GM21515 (cell line): Measurements from ENCODE around the gene BTBD17.

Experiments used
- ATAC-seq: cut with Tn5 transposase; IDR thresholded peaks from one replicate; pipeline ENCODE4 v1.9.1; 2021; ENCODE audit not compliant: unreplicated experiment

Gene BTBD17

GRCh38 chr17:74389084-74389753, 27.6 kb upstream of the BTBD17 start:
- ATAC-seq, result no peak

DNA sequence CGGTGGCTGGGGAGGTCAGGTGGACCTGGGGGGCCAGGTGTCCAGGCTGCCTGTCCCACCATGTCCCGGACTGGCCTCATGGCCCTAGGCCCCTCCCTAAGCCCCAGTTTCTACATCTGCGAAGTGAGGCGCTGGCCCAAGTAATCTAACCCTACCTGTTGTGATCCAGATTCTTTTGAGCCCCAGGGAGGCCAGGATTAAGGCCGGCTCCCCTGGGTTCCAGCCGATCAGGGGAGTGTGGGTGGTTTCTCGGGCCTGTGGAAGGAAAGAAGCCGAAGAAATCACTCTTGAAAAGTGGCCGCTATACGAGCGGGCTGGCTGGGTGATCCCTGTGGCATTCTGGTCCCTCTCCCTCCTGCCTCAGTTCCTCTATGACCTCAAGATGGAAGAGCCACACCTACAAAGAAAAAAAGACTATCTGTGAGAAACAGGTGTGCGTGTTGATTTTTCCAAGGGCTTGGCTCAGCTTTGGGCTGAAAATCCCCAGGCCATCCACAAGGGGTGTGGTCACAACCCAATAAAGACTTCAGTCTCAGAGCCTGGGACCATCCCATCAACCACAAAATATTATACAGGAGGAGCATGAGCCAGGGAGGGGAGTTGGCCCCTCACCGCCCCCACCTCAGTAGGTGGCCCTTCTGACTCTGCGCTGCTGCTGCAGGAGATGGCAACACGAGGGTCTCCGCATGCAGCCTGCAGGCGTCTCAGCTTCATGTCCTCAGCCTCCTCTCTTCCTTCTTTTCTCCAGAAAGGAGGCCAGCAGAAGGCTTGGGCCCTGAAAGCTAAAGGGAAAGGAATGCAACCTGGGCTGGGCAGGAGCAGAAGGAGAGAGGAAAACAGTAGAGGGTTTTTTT, 25.9 kb upstream of the BTBD17 start:
- no peak for ATAC-seq

DNA sequence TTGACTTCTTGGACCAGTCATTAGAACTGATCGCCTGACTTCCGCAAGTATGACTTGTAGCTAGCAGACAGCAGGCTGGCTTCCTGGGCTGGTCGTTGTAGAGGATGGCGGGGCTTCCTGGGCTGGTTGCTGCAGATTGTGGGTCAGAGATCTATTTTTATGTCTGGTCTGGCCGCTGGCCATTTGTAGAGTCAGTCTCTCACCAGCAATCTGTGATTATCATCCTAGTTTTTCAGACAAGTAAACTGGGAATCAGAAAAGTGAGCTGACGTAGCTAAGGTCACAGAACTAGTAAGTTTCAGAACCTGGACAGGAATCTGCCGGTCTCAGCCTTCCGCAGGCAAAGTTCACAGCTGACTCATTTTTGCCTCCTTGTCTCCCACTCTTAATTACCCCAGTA, 24.7 kb upstream of the BTBD17 start:
- ATAC-seq, result no peak

- ATAC-seq, result no peak
Measured at GRCh38 chr17:74385201-74385600, 23.5 kb upstream of the BTBD17 start.

DNA sequence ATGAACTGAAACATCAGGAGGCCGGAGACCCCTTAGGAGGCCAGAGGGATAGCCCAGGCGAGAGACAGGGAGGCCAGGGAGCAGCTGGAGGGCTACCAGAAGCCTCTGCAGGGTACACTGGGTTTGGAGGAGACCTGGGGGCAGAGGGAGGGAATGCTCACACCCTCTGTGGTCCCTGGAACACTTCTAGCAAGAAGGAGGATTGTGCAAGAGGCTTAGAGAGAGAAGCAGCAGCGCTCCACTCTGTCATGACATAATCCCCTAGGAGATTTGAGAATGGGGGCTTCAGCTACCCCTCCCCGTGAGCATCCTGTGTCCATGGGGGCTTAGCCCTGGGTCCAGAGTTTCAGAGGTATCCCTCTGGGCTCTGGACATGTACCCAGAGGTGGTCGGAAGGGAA, 21.5 kb upstream of the BTBD17 start:
- ATAC-seq, result no peak

- ATAC-seq, result no peak
Measured at GRCh38 chr17:74380959-74381808, 19.5 kb upstream of the BTBD17 start.

GRCh38 chr17:74380086-74380958, 18.7 kb upstream of the BTBD17 start:
- no peak for ATAC-seq

DNA sequence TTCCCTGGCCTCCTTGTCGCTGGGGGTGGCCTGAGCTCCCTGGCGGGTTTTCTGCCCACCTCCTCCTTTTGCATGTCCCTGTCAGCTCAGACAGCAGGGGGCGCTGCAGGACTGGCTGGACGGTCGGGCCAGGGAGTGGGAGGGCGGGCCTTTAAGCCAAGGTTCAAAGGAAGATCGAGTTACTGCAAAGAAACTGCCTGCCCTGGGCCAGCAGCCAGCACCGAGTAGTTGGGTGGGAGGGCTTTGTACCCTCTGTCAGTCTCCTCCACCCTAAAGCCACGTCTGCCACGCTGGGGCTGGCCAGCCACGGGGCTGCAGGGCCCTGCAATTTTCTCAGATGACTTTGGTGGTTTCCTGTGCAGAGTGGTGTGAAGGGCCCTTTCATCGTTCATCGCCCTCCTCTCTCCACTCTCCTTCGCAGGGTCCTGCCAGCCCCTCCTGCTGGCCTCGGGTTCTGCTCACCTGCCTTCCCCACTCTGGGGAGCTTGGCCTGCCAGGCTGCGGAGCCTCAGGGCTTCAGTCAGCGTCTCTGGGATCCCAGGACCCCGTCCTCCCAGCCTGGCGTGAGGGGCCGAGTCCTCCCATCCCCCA, 17.9 kb upstream of the BTBD17 start:
- ATAC-seq, result peak; percentile 61

GRCh38 chr17:74374858-74375257, 13.2 kb upstream of the BTBD17 start:
- ATAC-seq, result no peak

GRCh38 chr17:74373838-74374606, 12.4 kb upstream of the BTBD17 start:
- no peak for ATAC-seq

GRCh38 chr17:74372426-74372825, 10.8 kb upstream of the BTBD17 start:
- ATAC-seq, result no peak

DNA sequence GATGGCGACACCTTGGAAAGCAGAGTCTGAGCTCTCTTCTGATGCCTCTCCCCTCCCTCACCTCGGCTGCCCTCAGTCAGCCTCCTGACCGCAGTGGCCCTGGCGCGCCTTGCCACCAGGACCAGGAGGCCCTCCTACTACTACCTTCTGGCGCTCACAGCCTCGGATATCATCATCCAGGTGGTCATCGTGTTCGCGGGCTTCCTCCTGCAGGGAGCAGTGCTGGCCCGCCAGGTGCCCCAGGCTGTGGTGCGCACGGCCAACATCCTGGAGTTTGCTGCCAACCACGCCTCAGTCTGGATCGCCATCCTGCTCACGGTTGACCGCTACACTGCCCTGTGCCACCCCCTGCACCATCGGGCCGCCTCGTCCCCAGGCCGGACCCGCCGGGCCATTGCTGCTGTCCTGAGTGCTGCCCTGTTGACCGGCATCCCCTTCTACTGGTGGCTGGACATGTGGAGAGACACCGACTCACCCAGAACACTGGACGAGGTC, 10.0 kb upstream of the BTBD17 start:
- ATAC-seq, result no peak

DNA sequence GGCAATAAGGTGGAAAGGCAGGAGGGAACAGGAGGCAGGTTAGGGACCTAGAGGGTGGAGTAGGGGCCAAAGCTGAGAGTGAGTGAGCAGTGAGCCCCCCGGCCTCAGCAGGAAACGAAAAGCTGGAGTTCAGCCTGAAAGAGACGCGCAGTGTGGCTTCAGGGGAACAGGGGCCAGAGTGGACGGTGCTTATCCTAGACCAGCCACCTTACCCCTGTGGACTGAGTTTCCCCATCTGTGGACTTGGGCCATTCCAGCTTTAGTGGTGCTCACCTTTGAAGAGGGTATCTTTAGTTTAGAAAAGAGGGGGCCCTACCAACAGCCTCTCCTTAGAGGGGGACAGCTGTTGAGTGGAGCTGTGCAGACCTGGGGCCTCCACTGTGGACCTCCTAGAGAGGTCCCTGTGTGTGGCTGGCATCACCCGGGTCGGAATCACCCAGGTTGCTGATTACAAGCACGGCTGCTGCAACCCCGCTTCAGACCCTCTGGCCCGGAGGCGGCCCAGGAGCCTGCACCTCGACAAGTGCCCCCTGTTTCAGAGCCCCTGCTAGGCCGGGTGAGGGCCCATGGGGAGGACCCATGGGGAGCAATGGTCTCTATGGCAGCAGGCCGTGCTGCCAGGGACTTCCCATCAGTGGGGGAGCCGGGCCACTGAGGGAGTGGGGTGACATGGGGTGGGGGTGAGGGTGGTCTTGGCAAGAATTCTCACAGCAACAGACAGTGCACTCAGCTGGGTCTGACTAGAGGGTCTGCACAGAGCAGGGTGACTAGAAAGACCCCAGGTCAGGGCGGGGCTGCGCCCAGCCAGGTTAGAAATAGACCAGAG, 8.2 kb upstream of the BTBD17 start:
- ATAC-seq, result no peak

DNA sequence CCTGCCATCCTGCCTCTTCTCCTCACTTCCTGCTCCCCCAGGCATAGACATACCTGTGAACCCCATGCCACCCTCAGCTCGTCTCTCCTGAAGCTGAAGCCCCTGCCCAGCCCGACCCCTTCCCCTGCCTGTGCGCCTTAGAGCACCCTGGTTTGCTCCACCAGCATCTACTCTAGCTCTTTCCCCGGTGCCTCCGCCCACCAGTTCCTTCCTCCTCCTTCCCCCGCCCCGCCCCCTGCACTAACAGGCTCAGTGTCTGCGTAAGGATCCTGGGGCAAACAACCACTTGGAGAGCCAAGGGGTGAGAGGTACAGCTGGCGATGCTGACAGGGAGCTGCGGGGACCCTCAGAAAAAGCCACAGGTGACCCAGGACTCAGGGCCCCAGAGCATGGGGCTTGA, 7.6 kb upstream of the BTBD17 start:
- ATAC-seq, result no peak

DNA sequence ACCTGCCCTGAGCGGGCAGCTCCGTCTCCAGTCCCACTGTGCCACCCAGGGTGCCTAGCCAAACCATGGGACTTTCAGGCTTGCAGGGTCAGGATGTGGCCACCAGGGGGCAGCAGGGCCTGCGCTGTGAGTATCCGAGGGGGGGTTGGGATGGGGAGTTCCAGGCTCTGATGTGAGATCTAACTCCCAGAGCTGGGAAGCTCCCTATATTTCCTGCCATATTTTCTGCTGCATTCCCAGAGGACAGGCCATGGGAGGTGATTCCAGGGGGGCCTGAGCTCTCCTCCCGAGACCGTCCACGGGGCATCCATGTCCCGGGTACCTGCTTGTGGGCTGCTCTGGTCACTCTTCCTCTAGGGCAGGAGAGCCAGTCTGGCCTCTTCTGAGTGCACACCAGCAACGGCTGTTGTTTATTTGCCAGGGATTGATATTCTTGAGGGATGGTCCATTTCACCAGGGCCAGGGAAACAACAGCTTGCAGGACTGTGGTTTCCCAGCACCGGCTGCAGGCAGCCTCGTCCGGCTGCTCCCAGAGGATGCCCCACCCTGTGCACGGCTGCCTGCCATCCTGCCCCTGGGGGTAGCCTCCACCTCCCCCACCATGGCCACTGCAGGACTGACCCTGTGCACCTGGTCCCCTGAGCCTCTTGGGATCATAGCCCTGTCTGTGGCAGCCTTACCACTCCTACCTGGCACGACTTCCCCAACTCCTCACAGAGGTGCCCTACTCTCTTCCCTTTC, 6.8 kb upstream of the BTBD17 start:
- no peak for ATAC-seq

DNA sequence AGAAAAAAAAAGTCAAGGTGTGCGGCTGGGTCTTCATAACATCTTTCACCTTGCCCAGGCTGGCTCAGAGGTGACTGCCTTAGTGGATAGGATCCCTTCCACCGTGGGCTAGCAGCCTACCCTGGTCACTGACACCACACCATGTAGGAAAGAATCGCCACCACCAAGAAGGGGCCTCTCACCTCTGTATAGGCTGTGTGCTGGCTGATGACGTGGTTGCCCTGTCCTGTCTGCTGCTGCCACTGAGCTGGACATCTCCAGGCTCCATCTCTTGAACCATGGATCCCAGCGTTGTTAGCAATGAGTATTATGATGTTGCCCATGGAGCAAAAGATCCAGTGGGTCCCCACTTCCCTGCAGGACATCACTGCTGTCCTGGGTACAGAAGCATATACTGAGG, 5.5 kb upstream of the BTBD17 start, which contains the start of gene GPR142:
Gene GPR142 (plus strand): TSS at position 301 of the 400 bp plus-strand sequence. CDS start 2,035 bp downstream, outside the sequence.
- no peak for ATAC-seq

- no peak for ATAC-seq
Measured at GRCh38 chr17:74362810-74363498, 1.3 kb upstream of the BTBD17 start.
